Epithelial cell of esophagus (primary cell): ENCODE data around the gene TRAM2.

Source experiments
- DNase-seq: peaks from one replicate; pipeline ENCODE4 v3.0.0; 2010; ENCODE audit warnings: low read depth
- H3K4me3 ChIP-seq: 2 replicates; pipeline ENCODE4 v1.5.1; 2011; ENCODE audit warnings: mild to moderate bottlenecking, low read length, control low read depth
- CTCF ChIP-seq: IDR thresholded peaks from 2 replicates; pipeline ENCODE4 v1.5.1; 2011; ENCODE audit warnings: low read depth, mild to moderate bottlenecking, low read length, control low read depth, inconsistent platforms; ENCODE audit not compliant: insufficient read depth; ENCODE audit errors: missing control alignments

Gene TRAM2

GRCh38 chr6:52553158-52553557 is 23.7 kb downstream of the TRAM2 start:
- DNase-seq = no peak
- TF ChIP-seq CTCF = no peak
- no peak overlapping the region for H3K4me3 ChIP-seq

GRCh38 chr6:52552278-52552643 is 24.6 kb downstream of the TRAM2 start:
- TF ChIP-seq CTCF = no peak
- DNase-seq = peak; percentile 45
- no peak overlapping the region for H3K4me3 ChIP-seq

GRCh38 chr6:52551483-52552277 is 25.2 kb downstream of the TRAM2 start:
- DNase-seq = peak; percentile 74
- no peak overlapping the region for H3K4me3 ChIP-seq
- no peak for TF ChIP-seq CTCF

- DNase-seq = no peak
- H3K4me3 ChIP-seq = no peak overlapping the region
- TF ChIP-seq CTCF = no peak
These were observed 26.0 kb downstream of the TRAM2 start for GRCh38 chr6:52550870-52551269.

GRCh38 chr6:52550014-52550575 is 26.8 kb downstream of the TRAM2 start:
- no peak overlapping the region for H3K4me3 ChIP-seq
- DNase-seq = no peak
- no peak for TF ChIP-seq CTCF

- H3K4me3 ChIP-seq = no peak overlapping the region
- no peak for DNase-seq
- no peak for TF ChIP-seq CTCF
These were observed 27.4 kb downstream of the TRAM2 start for GRCh38 chr6:52549428-52549827.

GRCh38 chr6:52548999-52549398 is 27.9 kb downstream of the TRAM2 start:
- H3K4me3 ChIP-seq = no peak overlapping the region
- no peak for TF ChIP-seq CTCF
- DNase-seq = no peak
